AG04450 (cell line): ENCODE results near the gene NOX4. TPM values are rescaled to one million over a fixed set of nuclear protein-coding genes. Genes with fewer than 3 reads are reported as not detected.
"Not testable (repeated sequence)": the region's sequence is repeated elsewhere in the genome, so short reads cannot be mapped to it uniquely, and the experiment has no call there.

Experiments used
- CTCF ChIA-PET: fragments of 300-600, 350-600 bp; formaldehyde crosslinking; extraction: SDS; loops from one replicate; lab custom pipeline; 2022; ENCODE audit warnings: antibody characterized with exemption, inconsistent platforms; lab: Charles Lee
- POLR2A ChIA-PET: fragments of 350-600 bp; formaldehyde crosslinking; extraction: SDS; loops from one replicate; lab custom pipeline; 2021; ENCODE audit warnings: antibody characterized with exemption, inconsistent platforms; lab: Yijun Ruan, JAX
- DNase-seq: peaks from one replicate; pipeline ENCODE4 v3.0.0-alpha.2; 2011; ENCODE audit warnings: low read depth, low spot score
- H3K27ac ChIP-seq: one replicate; pipeline ENCODE4 v1.5.1; 2012; ENCODE audit warnings: low read depth, low read length, control low read depth
- H3K27me3 ChIP-seq: one replicate; pipeline ENCODE4 v1.6.0; 2012; ENCODE audit warnings: low read length; ENCODE audit not compliant: control insufficient read depth, insufficient read depth
- H3K4me3 ChIP-seq: 2 replicates; pipeline ENCODE4 v1.5.1; 2011; ENCODE audit warnings: mild to moderate bottlenecking, low read depth, low read length, control low read depth
- H3K9me3 ChIP-seq: 2 replicates; pipeline ENCODE4 v1.5.1; 2012; ENCODE audit warnings: low read length; ENCODE audit not compliant: control insufficient read depth, insufficient read depth
- CTCF ChIP-seq: IDR thresholded peaks from 2 replicates; pipeline ENCODE4 v1.5.1; 2011; ENCODE audit warnings: low read depth, low read length, control low read depth, inconsistent platforms
- polyA plus RNA-seq: library from polyadenylated mRNA; depleted of rRNA; stranded (reverse); fragments of >200 nt; gene quantifications from 2 replicates; pipeline ENCODE4 v1.2.3, GENCODE V29; 2011

Gene NOX4
- polyA plus RNA-seq, 1 experiment, result 5.1 TPM

- CTCF ChIA-PET, POLR2A ChIA-PET: not testable (repeated sequence)
These were observed 196.2 kb downstream of the NOX4 start for GRCh38 chr11:89295023-89295422.

GRCh38 chr11:89293965-89294679 lies 197.1 kb downstream of the NOX4 start:
- Histone ChIP-seq H3K4me3 (peak overlapping the region; percentile 29; the same call in 1 of the 2 replicates), H3K27ac (no peak overlapping the region), H3K27me3 (no peaks in the 10 kb centered on the region), H3K9me3 (no peaks in the 10 kb centered on the region)
- CTCF ChIA-PET, result no interaction called here
- no peak for TF ChIP-seq CTCF
- no peak for DNase-seq
- POLR2A ChIA-PET, result no interaction called here

More at GRCh38 chr11:89295023-89295422, 196.2 kb downstream of the NOX4 start:
- H3K9me3 ChIP-seq, H3K27me3 ChIP-seq, H3K27ac ChIP-seq, H3K4me3 ChIP-seq, DNase-seq: not testable (repeated sequence)

DNA sequence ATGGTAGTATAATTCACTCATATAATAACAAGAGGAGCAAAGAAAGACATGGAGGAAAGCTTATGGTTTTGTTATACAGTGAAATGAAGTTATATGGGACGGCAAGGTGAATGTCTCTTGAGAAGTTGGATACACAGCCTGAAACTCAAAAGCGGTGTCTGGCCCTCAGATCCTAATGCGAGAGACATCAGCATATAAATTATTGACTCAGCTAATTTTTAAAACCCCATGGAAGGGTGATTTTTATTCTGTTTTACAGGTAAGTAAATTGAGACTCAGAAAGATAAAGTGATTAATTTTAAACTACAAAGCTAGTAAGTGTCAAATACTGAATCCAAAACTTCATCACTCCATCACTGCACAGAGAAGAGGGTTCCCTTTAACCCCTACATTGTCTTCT lies 203.2 kb downstream of the NOX4 start:
- DNase-seq, POLR2A ChIA-PET, CTCF ChIA-PET: not testable (repeated sequence)

GRCh38 chr11:89286601-89287000 lies 204.6 kb downstream of the NOX4 start:
- H3K4me3 ChIP-seq, H3K27ac ChIP-seq, POLR2A ChIA-PET, DNase-seq, CTCF ChIA-PET, H3K27me3 ChIP-seq, H3K9me3 ChIP-seq: not testable (repeated sequence)

More for the DNA sequence above, 203.2 kb downstream of the NOX4 start:
- H3K27me3 ChIP-seq, H3K9me3 ChIP-seq, H3K27ac ChIP-seq, H3K4me3 ChIP-seq: not testable (repeated sequence)

DNA sequence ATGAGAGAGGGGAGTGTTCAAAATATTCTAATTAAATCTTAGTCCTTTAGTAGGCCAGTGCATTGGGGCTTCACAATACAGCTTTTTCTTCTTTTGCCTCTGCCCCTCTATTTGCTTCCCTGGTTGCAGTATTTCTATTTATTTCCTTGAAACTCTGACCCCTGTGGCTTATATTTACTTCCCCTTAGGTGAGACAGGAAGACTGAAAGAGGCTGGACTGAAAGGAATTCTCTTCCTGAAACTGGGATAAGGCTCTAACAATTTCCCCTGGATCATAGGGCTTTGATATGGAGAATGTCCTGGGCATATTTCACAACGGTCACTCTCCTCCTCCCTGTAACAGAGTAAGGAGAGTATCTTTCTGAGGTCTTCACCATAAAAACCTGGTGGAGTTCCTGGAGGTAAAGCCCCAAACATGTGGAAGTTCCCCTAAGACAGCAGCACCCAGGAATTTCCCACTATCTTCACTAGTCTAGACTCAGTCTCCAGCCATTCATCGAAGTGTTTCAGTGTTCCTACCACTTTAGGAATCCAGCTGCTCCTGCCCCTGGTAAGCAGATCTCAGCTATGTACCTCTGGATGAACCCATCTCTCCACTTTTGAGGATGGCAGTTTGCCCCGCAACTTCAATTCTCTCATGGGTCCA lies 210.0 kb downstream of the NOX4 start:
- H3K4me3 ChIP-seq, H3K27ac ChIP-seq, DNase-seq, CTCF ChIA-PET, POLR2A ChIA-PET, H3K27me3 ChIP-seq, H3K9me3 ChIP-seq: not testable (repeated sequence)

DNA sequence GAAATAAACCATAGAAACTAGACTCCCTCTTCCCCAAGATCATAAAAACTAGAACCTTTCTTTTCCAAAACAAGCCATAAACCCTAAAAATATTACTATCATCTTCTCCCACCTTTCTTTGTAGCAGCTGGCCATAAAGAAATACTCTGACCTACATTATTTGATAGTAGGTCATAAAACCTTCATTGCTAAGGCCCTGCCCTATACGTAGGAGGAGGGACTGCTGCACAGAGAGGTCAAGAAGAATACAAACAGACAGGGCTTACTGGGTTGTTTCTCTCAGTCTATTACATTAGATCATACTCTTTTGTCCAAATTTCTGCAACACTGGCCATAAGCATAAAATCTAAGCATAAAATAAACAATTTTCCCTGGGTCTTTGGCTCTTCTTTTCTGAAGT lies 212.0 kb downstream of the NOX4 start:
- DNase-seq, result no peak
- H3K27me3 ChIP-seq, result no peaks in the 10 kb centered on the region
- POLR2A ChIA-PET, result no interaction called here
- no peaks in the 10 kb centered on the region for H3K9me3 ChIP-seq
- H3K27ac ChIP-seq, result no peak overlapping the region
- no peak for TF ChIP-seq CTCF
- H3K4me3 ChIP-seq, result no peak overlapping the region
- CTCF ChIA-PET, result no interaction called here

DNA sequence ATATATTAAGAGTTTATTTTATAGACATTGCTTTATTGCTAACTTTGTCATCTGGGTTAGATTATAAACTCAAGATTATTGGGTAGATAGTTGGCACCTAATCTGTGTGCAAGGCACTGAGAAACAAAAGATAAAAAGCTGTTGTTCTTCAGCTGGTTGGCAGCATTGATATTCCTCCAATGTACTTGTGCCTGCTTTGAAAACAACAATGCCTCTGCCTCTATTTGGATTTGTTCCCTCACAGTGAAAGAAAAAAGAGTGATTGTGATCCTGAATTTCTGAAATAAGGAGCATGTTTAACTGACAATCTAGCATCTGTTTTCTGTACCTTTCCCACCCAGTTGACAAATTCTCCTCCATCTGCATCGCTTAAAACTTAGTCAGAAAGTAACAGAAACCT lies 215.2 kb downstream of the NOX4 start:
- POLR2A ChIA-PET, result no interaction called here
- Histone ChIP-seq H3K27ac (no peak overlapping the region), H3K27me3 (no peaks in the 10 kb centered on the region), H3K4me3 (no peak overlapping the region), H3K9me3 (no peaks in the 10 kb centered on the region)
- no peak for DNase-seq
- CTCF ChIA-PET, result no interaction called here
- no peak for TF ChIP-seq CTCF
